Forelimb muscle (tissue), 1 donor: ENCODE results near the gene NHEJ1. TPM values are rescaled to one million over a fixed set of nuclear protein-coding genes. Genes with fewer than 3 reads are reported as not detected.
"Not testable (repeated sequence)": the region's sequence is repeated elsewhere in the genome, so short reads cannot be mapped to it uniquely, and the experiment has no call there.

ENCODE experiments used
- DNase-seq: peaks from one replicate; pipeline ENCODE4 v3.0.0-alpha.2; 2013; ENCODE audit warnings: low read depth
- polyA plus RNA-seq: library from polyadenylated mRNA; unstranded; fragments of 120-200 nt; gene quantifications from one replicate; pipeline ENCODE4 v1.2.1, GENCODE V29; 2013; ENCODE audit not compliant: insufficient read length

NHEJ1 gene
- 11.6 TPM for polyA plus RNA-seq

- peak; percentile 61 for DNase-seq
Measured at GRCh38 chr2:219160186-219161017, at the start of gene NHEJ1. Gene NHEJ1, minus strand, starts transcription at chr2:219160815. Its CDS starts 2,453 bp downstream, at chr2:219158362.

GRCh38 chr2:219209236-219210195 is 48.9 kb upstream of the NHEJ1 start:
- DNase-seq, result no peak

GRCh38 chr2:219207884-219208740 is 47.5 kb upstream of the NHEJ1 start:
- no peak for DNase-seq

GRCh38 chr2:219207134-219207883 is 46.7 kb upstream of the NHEJ1 start:
- no peak for DNase-seq

GRCh38 chr2:219206328-219207133 is 45.9 kb upstream of the NHEJ1 start, which contains the start of gene ZFAND2B:
Gene ZFAND2B, plus strand, starts transcription at chr2:219206782. Its CDS starts 206 bp downstream, at chr2:219206988.
- DNase-seq, result peak; percentile 88

GRCh38 chr2:219205981-219206327 is 45.3 kb upstream of the NHEJ1 start:
- no peak for DNase-seq

GRCh38 chr2:219205165-219205538 is 44.5 kb upstream of the NHEJ1 start:
- DNase-seq, result no peak

- no peak for DNase-seq
Measured at GRCh38 chr2:219204425-219205164, 44.0 kb upstream of the NHEJ1 start.

GRCh38 chr2:219201331-219201730 is 40.7 kb upstream of the NHEJ1 start:
- DNase-seq, result not testable (repeated sequence)

- not testable (repeated sequence) for DNase-seq
Measured at GRCh38 chr2:219200502-219201326, 40.1 kb upstream of the NHEJ1 start.

GRCh38 chr2:219199470-219200211 is 39.0 kb upstream of the NHEJ1 start:
- DNase-seq, result no peak

- no peak for DNase-seq
Measured at GRCh38 chr2:219198974-219199373, 38.4 kb upstream of the NHEJ1 start.

- no peak for DNase-seq
Measured at GRCh38 chr2:219197388-219197787, 36.8 kb upstream of the NHEJ1 start.

GRCh38 chr2:219186754-219187456 is 26.3 kb upstream of the NHEJ1 start:
- DNase-seq, result no peak

- DNase-seq, result no peak
Measured at GRCh38 chr2:219184121-219184520, 23.5 kb upstream of the NHEJ1 start.

- DNase-seq, result no peak
Measured at GRCh38 chr2:219183151-219183772, 22.6 kb upstream of the NHEJ1 start.
